NCI-H82 treated with DMSO at 0.1 percent for 48 hours (cell line): ENCODE results near the gene ZNF366.

ENCODE experiments used
- DNase-seq: peaks from one replicate; lab custom pipeline; 2025; ENCODE audit not compliant: unreplicated experiment; lab: John Stamatoyannopoulos, UW

Gene ZNF366

DNA sequence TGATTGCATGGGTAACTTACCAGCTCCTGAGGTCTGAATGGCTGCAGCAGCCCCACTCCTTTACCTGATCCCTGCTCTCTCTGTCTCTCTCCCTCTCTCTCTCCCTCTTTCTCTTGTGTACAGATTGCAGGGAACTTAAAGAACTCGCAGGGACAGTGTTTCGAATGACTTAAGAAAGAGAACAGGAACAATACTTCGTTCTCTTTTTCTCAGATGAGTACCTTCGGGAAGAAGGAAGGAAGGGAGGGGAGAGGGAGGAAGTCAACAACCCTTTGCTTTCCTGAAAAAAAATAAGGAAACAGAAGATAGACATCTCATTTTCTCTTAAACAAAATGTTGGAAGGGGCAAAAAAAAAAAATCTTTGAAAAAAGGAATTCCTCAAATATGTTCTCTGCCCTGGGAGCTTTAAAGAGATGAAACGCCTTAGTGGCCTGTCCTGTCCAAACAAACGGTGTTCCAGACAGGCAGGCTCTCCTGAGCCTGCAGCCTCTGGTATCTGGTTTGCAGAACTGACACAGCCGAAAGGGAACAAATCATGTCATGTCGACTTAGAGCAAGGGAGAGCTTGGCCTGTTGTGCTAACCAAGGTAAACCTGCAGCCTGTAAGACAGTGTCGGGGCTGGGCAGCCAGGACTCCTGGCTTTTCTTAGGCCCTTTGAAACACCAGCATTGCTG is at the start of gene ZNF366:
TSS of gene ZNF366 (minus strand) at position 180 of the 676 bp plus-strand sequence. CDS start 45,914 bp downstream, outside the sequence.
- DNase-seq = no peak

DNA sequence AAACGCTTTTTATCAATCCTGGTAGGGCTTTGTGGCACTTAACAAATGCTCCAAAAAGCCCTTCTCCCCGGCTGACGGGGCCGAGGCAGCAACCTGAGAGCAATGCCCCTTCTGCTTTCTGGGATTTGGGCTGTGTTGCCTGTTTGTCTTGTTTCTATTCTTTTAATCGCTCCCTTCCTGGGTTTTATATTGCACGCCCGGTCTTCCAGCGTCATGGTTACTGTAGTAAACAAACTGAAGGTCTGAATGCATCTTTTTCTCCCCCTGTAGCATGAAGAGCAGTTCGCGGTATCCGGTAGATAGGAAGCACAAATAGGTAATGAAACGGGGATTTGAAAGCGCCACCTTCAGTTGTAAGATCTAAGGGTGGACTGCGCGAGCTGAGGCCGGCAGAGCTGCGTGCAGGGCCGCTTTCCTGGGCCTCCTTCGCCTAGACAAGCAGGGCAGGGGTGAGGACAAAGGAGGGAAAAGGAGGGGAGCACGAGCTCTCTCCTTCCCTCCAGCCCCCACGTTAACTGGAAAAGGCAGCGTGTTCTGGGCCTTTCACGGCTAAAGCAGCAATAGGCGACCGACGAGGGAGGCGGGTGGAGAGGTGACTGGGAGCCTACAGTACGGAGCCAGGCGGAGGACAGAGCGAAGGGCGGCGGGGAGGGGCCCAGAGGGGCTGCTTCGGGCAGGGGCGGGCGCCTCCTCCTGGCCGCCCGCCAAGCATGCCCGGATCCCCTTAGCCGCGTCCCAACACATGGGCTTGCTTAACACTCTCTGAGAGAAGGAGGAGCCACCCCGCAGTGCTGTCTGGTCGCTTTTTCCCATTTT is 49.3 kb upstream of the ZNF366 start:
- DNase-seq = peak; percentile 35

GRCh38 chr5:72555871-72556270 is 48.7 kb upstream of the ZNF366 start:
- DNase-seq = peak; percentile 8

DNA sequence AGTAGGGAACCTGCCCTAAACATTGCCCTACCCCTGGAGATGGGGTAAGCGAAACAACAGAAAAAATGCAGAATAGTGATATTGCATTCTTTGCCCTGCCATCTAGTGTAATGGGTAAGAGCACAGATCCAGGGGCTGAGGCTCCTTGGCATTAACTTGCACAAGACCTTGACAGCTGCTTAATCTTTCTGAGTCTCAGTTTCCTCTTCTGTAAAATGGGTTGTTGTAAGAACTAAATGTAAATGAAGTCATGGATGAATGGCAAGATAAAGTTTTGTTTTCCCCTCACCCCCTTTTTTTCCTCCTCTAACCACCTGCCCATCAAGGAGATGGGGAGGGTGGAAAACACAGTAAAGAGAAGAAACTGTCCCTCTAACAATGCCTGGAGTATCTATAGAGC is 47.7 kb upstream of the ZNF366 start:
- DNase-seq = no peak

DNA sequence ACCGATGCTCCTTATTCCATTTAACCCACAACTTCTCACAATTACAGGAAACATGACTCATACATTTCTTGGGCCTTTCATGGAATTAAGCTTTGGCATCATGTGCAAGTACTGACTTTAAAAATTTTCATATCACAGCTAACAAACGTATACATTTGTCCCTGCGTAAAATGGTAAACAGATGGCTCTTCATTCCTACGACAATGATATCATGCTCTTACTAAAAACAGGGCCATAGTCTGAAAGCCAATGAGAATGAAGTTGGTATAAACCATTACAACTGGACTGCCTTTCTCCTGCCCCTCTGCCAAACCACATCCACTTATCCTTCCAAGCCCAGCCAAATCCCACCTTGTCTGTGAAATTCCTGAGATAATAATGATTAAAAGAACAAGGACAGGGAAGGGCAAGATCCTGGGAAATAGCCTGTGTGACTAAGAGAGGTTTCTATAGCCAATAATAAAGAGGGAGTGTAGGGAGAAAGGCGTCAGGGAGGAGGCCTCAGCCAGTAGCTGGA is 44.9 kb upstream of the ZNF366 start:
- no peak for DNase-seq

GRCh38 chr5:72550595-72550994 is 43.4 kb upstream of the ZNF366 start:
- DNase-seq = no peak

DNA sequence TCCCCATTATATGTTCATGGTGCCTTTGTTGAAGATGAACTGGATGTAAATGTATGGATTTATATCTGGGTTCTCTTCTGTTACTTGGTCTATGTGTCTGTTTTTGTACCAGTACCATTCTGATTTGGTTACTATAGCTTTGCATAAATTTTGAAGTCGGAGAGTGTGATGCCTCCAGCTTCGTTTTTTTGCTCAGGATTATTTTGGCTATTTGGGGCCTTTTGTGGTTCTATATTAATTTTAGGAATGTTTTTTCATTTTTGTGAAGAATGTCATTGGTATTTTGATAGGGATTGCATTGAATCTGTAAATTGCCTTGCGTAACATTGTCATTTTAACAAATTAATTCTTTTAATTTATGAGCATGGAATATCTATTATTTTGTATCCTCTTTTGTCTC is 36.6 kb upstream of the ZNF366 start:
- no peak for DNase-seq

DNA sequence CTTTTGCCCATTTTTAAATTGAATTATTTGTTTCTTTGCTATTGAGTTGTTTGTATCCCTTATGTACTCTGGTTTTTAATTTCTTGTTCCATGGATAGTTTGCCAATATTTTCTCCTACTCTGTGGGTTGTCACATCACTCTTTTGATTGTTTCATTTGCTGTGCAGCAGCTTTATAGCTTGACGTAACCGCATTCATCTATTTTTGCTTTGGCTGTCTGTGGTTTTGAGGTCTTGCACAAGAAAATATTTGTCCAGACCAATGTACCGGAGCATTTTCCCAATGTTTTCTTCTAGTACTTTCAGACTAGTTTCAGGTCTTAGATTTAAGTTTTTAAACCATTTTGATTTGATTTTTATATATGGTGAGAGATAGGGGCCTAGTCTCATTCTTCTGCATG is 36.2 kb upstream of the ZNF366 start:
- DNase-seq = no peak

- DNase-seq = no peak
These were observed 35.5 kb upstream of the ZNF366 start for GRCh38 chr5:72542695-72543094.

GRCh38 chr5:72541501-72542225 is 34.5 kb upstream of the ZNF366 start:
- DNase-seq = no peak

- DNase-seq = no peak
These were observed 33.7 kb upstream of the ZNF366 start for GRCh38 chr5:72540759-72541438.

DNA sequence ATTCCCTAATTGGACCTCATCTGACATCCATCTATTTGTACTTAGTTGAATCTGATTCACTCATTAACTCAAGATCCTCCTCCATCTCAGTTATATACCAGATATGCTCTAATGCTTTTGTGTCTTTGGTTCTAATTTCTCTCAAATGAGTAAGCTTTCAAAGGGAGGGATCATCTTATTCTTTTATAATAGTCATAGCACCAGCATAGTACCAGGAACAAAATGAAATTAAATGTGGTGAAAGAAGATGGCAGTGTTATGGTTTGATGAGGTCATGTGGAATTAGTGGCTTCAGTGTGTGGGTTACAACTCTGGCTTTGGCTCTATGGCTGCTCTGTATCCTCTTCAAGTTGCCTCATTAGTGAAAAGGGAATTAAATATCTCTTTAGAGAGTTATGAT is 32.5 kb upstream of the ZNF366 start:
- no peak for DNase-seq

GRCh38 chr5:72539038-72539437 is 31.8 kb upstream of the ZNF366 start:
- peak; percentile 30 for DNase-seq

DNA sequence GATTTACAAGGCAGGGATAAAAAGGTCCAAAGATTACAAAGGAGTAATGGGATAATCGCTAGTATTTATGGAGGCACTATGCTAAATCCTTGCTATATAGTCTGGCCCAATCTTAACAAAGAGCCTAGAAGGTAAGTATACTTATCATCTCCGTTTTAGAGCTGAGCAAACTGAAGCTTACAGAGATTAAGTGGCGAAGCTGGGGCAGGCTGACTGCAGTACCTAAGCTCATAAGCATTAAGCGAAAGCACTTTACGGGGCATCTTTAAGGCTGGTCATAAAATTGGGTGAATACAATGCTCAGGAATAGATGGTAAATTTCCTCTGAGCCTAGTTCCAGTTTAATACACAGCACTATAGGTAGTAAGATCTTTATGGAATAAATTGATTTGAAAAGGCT is 30.0 kb upstream of the ZNF366 start:
- DNase-seq = peak; percentile 97

- DNase-seq = no peak
These were observed 24.4 kb upstream of the ZNF366 start for GRCh38 chr5:72531496-72532190.

- no peak for DNase-seq
These were observed 23.0 kb upstream of the ZNF366 start for GRCh38 chr5:72530196-72530595.

DNA sequence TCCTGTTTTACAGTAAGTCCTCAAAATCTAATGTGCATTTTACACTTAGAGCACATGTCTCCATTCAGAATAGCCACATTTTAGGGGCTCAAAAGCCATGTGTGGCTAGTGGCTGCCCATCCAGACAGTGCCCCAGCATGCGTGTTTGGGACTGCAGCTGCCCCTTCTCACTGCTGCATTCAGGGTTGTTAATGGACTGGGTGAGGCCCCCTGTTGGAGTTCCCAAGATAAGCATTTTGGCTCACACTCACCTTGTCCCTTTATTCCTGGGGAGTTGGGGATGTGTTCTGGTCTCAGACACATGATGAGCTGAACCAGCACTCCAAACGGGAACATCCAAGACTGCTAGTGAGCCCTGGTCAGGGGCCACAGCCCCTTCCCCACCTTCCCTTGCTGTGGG is 22.2 kb upstream of the ZNF366 start:
- no peak for DNase-seq

DNA sequence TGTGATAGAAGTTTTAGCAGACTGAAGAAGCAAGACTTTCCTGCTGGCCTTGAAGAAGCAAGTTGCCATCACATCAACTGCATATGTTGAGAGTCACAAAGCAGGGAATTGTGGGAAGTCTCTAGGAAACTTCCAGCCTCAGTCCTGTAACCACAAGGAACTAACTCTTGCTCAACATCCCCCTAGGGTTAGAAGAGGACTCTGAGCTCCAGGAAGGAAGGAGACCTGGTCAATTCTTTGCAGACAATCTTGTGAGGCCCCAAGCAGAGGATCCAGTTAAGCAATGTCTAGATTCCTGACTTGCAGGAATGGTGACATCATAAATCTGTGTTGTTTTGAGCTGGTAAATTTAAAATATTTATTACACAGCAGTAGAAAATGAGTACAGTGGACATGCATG is 18.6 kb upstream of the ZNF366 start:
- no peak for DNase-seq

DNA sequence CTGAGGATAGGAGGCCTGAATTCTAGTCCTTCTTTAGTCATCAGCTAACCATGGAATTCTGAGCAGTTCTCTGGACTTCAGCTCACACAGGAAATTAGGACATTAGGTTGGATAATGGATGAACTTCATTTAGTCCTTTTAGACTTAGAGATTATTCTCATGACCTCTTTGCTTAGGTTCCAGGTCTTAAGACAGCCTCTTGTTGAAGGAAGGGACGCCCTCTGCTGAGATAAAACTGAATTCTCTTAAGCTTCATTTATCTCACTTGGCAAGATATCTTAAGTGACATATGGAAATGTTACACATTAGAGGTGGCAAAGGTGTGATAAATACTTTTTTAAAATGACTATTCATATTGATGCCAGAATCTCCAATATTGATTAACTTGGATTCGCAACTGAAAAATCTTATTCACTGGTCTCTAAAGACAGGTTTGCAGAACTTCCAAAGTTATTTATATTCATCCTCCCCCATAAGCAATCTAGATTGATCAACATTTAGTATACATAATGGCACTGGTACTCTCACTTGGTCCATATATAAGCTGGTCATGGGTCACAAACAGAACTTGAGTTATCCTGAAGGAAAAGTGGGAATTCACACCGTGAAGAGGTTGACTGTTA is 16.9 kb upstream of the ZNF366 start:
- peak; percentile 31 for DNase-seq

- DNase-seq = no peak
These were observed 15.4 kb upstream of the ZNF366 start for GRCh38 chr5:72522607-72523006.
